Testis (tissue), 3 donors: ENCODE data around the gene HBA2. TPM values are rescaled to one million over a fixed set of nuclear protein-coding genes. Genes with fewer than 3 reads are reported as not detected.

ENCODE experiments used
- DNase-seq: peaks from one replicate; pipeline ENCODE4 v3.0.0-alpha.2; 2019
- H3K27ac ChIP-seq, 2 donors: fragments of 200-600 bp; sonication (generic); one replicate each; pipeline ENCODE4 v1.5.1; 2019
- H3K27me3 ChIP-seq: fragments of 200-600 bp; sonication (generic); one replicate; pipeline ENCODE4 v1.5.1; 2019
- H3K36me3 ChIP-seq: fragments of 200-600 bp; sonication (generic); one replicate; pipeline ENCODE4 v1.5.1; 2017; ENCODE audit warnings: low read depth; ENCODE audit errors: missing control alignments
- H3K4me1 ChIP-seq: fragments of 200-600 bp; sonication (generic); one replicate; pipeline ENCODE4 v1.5.1; 2019
- H3K4me3 ChIP-seq, 2 donors: fragments of 200-600 bp; sonication (generic); one replicate each; pipeline ENCODE4 v1.5.1; 2017 to 2019
- H3K9me3 ChIP-seq: fragments of 200-600 bp; sonication (generic); one replicate; pipeline ENCODE4 v1.5.1; 2017
- POLR2A ChIP-seq: fragments of 450-650 bp; IDR thresholded peaks from one replicate; pipeline ENCODE4 v1.6.1; 2017; ENCODE audit warnings: antibody characterized with exemption, mild to moderate bottlenecking, moderate library complexity
- WGBS, 2 donors: methylation state at CpG; one replicate each; pipeline ENCODE4 v1.1.5; 2018; 5-methylcytosine and 5-hydroxymethylcytosine counted together
- intact Hi-C: fragments of 100-400 bp; cut with DNase I; formaldehyde crosslinking; loops from one replicate; pipeline ENCODE4 v1.15.1; 2023; ENCODE audit warnings: low total_unique reads
- polyA plus RNA-seq: library from polyadenylated mRNA; stranded (reverse); fragments of 350-450 nt; fragmentation: Illumina TruSeq; extraction: RNeasy Lipid Tissue Mini Kit (QIAGEN cat#74804); gene quantifications from one replicate; pipeline ENCODE4 v1.2.3, GENCODE V29; 2014; ENCODE audit warnings: low read depth, low replicate concordance; ENCODE audit not compliant: insufficient read depth
- total RNA-seq, 2 donors: library from RNA; depleted of rRNA; stranded (reverse); fragments of >200 nt; gene quantifications; one replicate each; pipeline ENCODE4 v1.2.3, GENCODE V29; 2016
- TF ChIP-seq, protein P1 (sequence below), 3 experiments: fragments of 450-650 bp in 2 of 3; fragments of 200-600 bp in 1 of 3; sonication (generic) in 1 of 3; IDR thresholded peaks; one replicate each; pipeline ENCODE4 v1.5.1; 2016 to 2019; ENCODE audit warnings: antibody characterized with exemption in 3 of 3, mild to moderate bottlenecking in 2 of 3, moderate library complexity in 1 of 3

Gene HBA2
- total and polyA plus RNA-seq, 3 donors from 2014 or later: 7.1 to 68.9 (median 27.4) TPM

DNA sequence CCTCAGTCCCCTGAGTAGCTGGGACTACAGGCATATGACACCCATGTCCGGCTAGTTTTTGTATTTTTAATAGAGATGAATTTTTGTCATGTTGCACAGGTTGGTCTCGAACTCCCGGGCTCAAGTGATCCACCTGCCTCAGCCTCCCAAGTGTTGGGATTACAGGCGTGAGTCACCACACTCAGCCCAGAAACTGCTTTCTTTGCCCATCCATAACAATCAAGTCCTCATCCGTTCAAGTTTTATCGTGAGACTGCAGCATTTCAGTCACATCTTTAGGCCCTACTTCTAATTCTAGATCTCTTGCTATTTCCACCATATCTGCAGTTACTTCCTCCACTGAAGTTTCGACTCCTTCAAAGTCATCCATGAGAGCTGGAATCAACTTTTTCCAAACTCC is 40.6 kb upstream of the HBA2 start:
- intact Hi-C loops: no loop called here
- Histone ChIP-seq H3K4me3 (no peak overlapping the region), H3K36me3 (no peaks in the 10 kb centered on the region), H3K27ac (no peak overlapping the region), H3K9me3 (no peaks in the 10 kb centered on the region), H3K27me3 (no peaks in the 10 kb centered on the region), H3K4me1 (no peaks in the 10 kb centered on the region)
- WGBS, 2 donors: 91 to 93% methylated on average over 7 of the region's 7 CpGs
- no peak for TF ChIP-seq POLR2A
- TF ChIP-seq, protein P1, sequence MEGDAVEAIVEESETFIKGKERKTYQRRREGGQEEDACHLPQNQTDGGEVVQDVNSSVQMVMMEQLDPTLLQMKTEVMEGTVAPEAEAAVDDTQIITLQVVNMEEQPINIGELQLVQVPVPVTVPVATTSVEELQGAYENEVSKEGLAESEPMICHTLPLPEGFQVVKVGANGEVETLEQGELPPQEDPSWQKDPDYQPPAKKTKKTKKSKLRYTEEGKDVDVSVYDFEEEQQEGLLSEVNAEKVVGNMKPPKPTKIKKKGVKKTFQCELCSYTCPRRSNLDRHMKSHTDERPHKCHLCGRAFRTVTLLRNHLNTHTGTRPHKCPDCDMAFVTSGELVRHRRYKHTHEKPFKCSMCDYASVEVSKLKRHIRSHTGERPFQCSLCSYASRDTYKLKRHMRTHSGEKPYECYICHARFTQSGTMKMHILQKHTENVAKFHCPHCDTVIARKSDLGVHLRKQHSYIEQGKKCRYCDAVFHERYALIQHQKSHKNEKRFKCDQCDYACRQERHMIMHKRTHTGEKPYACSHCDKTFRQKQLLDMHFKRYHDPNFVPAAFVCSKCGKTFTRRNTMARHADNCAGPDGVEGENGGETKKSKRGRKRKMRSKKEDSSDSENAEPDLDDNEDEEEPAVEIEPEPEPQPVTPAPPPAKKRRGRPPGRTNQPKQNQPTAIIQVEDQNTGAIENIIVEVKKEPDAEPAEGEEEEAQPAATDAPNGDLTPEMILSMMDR (IDR thresholded peaks at IDR 0.05): no peak
- no peak for DNase-seq

DNA sequence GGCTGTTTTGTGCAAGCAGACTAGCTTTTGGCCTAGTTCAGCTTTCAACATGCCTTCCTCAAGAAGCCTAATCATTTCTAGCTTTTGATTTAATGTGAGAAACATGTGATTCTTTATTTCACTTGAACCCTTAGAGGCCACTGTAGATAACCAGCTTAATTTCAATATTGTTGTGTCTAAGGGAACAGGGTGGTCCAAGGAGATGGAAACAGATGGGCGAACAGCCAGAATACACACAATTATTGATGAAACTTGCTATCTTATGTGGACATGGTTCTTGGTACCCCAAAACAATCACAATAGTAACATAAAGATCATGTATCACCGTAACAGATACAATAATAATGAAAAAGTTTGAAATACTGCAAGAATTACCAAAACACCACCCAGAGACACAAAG is 39.0 kb upstream of the HBA2 start:
- H3K36me3 ChIP-seq: no peaks in the 10 kb centered on the region
- 85 to 89% methylated on average over 2 of the region's 2 CpGs for WGBS, 2 donors
- H3K4me3 ChIP-seq: no peak overlapping the region
- no peak overlapping the region for H3K27ac ChIP-seq
- intact Hi-C loops: no loop called here
- no peak for DNase-seq
- H3K4me1 ChIP-seq: peaks cover 6% of the 10 kb centered on the region
- TF ChIP-seq, protein P1 (IDR thresholded peaks at IDR 0.05): no peak
- no peak for TF ChIP-seq POLR2A
- no peaks in the 10 kb centered on the region for H3K27me3 ChIP-seq
- H3K9me3 ChIP-seq: no peaks in the 10 kb centered on the region

DNA sequence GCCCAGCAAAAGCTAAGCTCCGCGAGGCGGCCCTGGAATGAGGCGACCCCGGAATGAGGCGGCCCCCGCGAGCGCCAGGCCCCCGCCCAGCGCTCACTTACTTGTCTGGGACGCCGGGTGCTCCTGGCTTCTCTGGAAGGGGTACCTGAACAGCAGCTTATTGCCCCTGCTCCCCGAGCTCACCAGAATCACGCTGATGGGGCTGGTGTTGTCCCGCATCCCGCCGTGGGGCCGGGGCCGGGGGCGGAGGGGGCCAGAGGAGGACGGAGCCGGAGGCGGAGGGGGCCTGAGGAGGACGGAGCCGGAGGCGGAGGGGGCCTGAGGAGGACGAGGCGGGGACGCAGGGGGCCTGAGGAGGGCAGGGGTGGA is 34.6 kb upstream of the HBA2 start:
- no peaks in the 10 kb centered on the region for H3K9me3 ChIP-seq
- peak overlapping the region; percentile 55 to 82 for H3K27ac ChIP-seq
- peaks cover 6% of the 10 kb centered on the region for H3K4me1 ChIP-seq
- H3K36me3 ChIP-seq: no peaks in the 10 kb centered on the region
- DNase-seq: peak; percentile 25
- peak overlapping the region; percentile 80 to 91 for H3K4me3 ChIP-seq
- intact Hi-C loops: no loop called here
- 0% methylated on average over 16 to 26 of the region's 30 CpGs for WGBS, 2 donors
- TF ChIP-seq POLR2A: no peak
- TF ChIP-seq, protein P1 (IDR thresholded peaks at IDR 0.05): no peak
- H3K27me3 ChIP-seq: no peaks in the 10 kb centered on the region

DNA sequence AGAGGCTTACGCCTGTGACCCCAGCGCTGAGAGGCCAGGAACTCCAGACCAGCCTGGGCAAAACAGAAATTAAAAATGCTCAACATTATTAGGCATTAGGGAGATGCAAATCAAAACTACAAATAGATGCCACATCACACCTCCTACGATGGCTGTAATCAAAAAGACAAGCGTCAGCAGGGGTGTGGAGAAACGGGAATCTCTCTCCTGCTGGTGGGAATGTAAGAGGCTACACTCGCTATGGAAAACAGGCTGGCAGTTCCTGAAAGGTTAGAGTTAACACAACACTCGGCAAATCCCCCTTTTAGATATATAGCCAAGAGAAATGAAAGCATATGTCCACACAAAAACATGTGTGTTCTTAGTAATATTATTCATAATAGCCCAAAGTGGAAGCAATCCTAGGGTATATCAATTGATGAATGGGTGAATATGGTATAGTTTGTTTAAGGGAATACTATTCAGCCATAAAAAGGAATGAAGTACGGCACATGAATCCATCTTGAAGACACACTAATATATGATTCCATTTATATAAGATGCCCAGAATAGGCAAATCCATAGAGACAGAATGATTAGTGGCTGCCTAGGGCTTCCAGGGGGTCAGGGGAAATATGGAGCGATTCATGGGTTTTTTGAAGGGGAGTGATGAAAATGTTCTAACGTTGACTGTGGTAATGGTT is 32.4 kb upstream of the HBA2 start:
- Histone ChIP-seq H3K4me1 (peaks cover 6% of the 10 kb centered on the region), H3K9me3 (no peaks in the 10 kb centered on the region), H3K36me3 (no peaks in the 10 kb centered on the region), H3K4me3 (no peak overlapping the region), H3K27ac (no peak overlapping the region), H3K27me3 (no peaks in the 10 kb centered on the region)
- DNase-seq: no peak
- TF ChIP-seq, protein P1 (IDR thresholded peaks at IDR 0.05): no peak
- no peak for TF ChIP-seq POLR2A
- WGBS, 2 donors: 27 to 48% methylated on average over 10 of the region's 10 CpGs
- intact Hi-C loops: no loop called here

DNA sequence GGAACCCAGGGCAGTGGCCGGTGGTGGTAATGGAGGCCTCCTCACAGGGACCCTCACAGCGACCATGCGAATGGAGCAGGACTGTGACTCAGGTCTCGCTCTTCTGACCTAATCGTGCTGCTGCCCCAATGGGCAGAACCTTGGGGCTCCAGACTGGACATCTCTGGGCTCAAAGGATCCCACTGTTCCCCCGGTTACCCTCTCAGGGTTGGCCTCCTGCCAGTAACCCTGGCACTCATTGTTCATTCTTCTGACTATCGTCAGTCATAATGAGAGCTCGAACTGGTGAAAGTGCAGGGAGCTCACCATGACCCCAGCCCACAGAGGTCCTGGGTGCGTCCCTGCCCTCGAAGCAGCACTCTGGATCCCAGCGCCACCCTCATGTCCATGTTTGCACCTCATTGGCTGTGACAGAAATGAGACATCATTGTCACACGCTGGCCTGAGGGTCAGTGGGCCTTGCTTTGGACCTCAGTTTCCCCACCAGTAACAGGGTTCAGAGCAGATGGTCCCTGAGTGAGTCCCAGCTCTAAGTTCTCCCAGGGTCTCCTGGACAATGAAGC is 30.2 kb upstream of the HBA2 start:
- 72 to 80% methylated on average over 12 of the region's 12 CpGs for WGBS, 2 donors
- intact Hi-C loops: no loop called here
- H3K4me1 ChIP-seq: peaks cover 2% of the 10 kb centered on the region
- no peaks in the 10 kb centered on the region for H3K9me3 ChIP-seq
- TF ChIP-seq, protein P1 (IDR thresholded peaks at IDR 0.05): no peak
- no peak for TF ChIP-seq POLR2A
- DNase-seq: no peak
- H3K36me3 ChIP-seq: no peaks in the 10 kb centered on the region
- no peak overlapping the region for H3K27ac ChIP-seq
- no peak overlapping the region for H3K4me3 ChIP-seq
- no peaks in the 10 kb centered on the region for H3K27me3 ChIP-seq
